Fibroblast of skin of abdomen (primary cell): ENCODE data around the gene MEGF6.

Experiments
- DNase-seq: peaks from one replicate; pipeline ENCODE4 v3.0.0-alpha.2; 2013

Gene MEGF6

DNA sequence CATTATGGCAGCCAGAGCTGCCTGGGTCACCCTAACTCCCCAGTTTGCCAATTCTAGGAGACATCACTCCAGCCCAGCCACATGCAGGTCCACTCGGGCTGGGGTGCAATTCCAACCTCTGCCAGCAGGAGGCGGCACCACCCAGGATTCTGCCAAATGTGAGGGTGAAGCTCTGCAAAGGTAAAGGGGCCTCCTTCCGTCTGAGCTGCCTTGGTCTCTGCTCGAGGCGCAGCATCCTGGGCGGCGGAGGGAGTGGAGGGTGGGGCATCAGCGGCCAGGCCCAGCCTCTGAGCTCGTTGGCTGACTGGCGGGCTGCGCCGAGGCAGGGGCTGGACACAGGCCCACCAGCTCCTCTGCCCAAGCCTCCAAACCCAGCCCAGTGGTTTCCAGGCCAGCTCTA lies 93.1 kb downstream of the MEGF6 start:
- no peak for DNase-seq

DNA sequence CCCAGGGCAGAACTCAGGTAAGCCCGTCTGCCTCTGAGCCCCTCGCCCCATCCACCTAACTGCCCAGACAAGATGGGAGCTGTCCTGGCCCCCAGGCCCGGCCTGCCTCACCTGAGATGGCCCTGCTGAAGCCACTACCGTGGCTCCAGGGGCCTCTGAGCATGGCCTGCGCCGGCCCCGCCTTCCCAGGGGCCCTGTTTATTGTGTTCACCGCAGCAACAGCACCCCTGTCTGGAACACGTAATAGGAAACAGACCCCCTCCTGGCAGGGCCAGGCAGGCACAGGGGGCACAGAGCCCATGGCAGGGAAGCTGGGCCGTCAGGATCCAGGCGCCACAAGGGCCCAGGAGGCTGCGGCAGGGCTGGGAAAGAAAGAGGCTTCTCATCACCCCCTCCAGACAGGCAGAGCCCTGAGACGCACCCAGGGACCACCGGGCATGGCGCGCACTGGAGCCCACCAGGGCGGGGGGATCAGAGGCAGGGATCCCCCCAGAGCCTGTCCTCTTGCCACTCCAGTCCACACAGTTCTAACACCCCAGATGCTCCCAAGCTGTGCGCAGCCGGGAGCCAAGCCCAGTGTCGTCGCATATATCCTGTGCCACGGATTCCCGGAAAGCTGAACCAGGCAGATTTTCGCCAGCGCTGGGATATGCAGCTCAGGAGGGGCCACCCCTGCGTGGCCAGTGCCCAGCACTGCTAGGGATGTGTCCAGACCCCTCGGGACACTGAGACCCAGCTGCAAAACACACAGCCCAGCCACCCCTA lies 94.2 kb downstream of the MEGF6 start:
- no peak for DNase-seq

DNA sequence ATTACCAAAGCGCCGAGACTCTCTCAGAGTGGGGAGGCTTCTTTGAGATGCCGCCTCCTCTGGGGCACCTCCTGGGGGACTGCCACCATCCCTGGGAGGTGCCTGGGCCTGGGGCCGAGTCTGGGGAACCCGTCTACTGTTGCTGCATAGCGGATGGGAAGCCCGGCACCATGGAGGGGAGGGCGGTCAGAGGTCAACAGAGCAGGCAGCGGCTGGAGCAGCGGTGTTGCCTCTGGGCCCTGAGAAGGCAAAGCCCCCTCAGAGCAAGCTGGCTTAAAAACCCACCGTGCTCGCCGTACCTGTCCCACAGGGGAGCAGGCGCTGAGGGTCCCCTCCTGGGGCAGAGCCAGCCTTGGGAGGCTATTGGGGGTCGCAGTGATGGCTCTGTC lies 94.8 kb downstream of the MEGF6 start:
- no peak for DNase-seq

DNA sequence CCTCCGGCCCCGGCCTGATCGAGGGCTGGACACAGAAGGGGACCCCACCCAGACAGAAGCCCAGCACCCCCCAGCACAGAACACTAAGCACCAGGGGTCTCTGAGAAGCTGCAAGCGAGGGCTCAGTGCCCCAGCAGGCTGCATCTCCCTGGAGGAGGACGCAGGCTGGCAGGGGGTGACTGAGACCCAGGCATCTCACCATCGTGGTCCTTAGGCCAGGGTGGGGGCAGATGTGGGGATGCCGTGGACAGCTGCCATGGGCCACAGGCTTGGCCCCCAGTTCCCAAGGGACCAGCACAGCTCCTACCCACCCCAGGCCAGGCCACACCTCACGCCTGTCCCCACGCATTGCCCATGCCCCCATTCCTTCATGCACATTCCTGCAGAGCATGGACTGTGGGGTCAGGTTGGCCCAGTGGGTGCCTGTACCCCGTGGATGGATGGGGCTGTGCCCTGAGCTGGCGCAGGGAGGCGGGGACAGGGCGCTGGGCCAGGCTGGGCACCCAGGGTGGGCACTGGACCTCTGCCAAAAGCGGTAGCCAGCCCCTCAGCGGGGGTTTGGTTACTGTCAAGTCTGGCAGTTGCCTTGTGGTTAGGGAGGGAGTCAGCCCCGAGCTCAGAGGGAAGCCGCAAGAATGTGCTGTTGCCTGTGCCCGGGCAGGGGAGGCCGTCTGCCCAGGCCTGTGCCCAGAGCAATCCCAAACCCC lies 95.4 kb downstream of the MEGF6 start:
- DNase-seq = peak; percentile 44

DNA sequence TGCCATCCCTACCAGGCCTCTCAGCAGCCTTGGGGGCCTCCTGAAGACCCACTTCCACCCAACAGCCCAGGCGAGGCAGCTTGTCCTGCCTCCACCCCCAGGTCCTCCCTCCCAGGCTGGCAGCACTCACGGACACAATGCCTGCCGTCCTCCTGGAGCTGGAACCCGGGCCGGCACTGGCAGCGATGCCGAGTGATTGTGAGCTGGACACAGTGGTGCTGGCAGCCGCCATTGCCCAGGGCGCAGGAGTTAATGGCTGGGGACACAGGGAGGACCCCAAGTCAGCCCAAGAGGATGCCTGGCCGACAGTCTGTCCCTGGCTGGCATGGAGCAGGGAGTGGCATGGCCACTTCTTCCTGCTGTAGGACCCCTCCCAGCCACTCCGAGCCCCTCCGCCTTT lies 96.0 kb downstream of the MEGF6 start:
- no peak for DNase-seq

DNA sequence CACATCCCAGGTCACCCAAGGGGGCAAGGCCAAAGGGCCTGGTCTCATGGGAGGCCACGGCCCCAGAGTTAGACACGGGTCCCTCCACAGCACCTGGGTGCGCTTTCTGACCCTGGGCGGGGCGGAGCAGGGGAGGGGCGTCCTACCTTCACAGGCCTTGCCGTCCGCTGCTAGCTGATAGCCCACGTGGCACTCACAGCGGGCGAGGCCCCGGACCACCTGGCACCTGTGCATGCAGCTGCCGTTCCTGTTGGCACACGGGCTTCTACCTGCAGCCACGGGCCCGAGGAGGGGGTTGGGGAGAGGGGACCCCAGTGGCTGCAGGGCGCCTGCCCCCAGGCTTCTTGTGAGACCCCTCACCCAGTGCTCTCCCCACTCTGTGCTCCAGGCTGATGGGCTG lies 96.9 kb downstream of the MEGF6 start:
- DNase-seq = no peak

DNA sequence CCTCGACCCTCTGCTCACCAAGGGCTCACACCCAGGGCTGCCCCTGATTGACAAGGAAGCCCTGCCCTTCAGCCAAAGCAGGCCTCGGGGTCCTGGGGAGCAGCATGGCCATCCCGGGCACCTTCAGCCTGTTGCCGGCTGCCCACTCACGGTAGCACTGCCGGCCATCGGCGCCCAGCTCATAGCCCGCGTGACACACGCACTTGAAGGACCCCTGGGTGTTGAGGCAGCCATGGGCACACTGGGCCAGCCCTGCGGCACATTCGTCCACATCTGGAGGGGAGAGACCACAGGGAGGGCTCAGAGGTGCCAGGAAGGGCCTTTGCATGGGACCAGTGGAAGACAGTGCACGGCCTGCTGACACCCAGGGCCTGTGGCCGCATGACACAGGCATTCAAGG lies 99.5 kb downstream of the MEGF6 start:
- no peak for DNase-seq

DNA sequence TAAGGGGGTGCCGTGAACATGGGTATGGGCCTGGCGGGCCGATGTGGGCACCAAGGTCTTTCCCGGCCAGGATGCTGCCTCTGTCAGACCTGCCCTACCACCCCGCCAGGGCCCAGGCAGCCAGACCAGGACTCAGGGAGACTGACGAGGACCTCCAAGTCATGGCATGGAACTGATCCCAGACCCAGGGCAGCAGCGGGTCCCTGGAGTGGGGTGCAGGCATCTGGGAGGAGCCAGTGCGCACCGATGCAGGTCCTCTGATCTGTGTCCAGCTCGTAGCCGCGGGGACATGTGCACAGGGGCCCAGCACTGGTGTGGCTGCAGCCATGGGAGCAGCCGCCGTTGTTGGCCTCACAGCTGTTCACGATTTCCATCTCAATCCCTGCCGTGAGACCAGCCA lies 100.0 kb downstream of the MEGF6 start:
- DNase-seq = no peak

DNA sequence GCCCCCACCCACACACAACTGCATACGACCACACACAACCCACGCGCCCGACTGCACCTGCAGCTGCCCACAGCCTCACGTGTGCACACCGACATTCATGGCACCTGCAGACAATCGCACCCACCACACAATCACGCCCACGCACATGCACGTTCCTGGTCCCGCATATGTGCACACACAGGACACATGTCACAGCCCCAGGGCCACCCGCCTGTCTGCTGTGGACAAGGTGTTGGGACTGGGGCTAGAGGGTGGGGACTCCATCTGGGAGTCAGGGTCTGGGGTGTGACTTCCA lies 100.4 kb downstream of the MEGF6 start:
- no peak for DNase-seq

DNA sequence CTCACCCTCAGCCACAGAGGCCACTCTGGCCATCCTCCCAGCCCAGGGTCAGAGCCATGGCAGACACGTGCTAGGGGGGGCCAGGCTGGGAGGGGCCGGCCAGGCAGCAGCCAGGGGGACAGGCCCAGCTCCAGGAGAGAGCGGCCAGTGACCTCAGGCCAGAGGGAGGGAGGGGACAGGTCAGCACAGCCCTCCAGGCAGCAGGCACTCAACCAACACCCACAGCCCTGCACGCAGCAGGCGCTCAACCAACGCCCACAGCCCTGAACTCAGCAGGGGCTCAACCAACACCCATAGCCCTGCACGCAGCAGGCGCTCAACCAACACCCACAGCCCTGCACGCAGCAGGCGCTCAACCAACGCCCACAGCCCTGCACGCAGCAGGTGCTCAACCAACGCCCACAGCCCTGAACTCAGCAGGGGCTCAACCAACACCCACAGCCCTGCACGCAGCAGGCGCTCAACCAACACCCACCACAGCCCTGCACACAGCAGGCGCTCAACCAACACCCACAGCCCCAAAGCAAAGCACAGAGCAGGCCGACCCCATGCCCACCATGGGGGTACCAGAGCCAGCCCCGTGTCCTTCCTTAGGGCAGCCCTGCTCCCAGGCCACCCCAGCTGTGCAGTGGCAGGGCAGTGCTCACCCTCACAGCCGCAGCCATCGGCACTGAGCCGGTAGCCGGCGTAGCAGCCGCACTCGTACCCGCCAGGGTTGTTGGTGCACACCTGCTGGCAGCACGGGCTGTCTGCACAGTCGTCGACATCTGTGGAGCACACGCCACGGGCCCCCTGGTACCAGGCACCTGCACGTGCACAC lies 101.0 kb downstream of the MEGF6 start:
- DNase-seq = no peak

DNA sequence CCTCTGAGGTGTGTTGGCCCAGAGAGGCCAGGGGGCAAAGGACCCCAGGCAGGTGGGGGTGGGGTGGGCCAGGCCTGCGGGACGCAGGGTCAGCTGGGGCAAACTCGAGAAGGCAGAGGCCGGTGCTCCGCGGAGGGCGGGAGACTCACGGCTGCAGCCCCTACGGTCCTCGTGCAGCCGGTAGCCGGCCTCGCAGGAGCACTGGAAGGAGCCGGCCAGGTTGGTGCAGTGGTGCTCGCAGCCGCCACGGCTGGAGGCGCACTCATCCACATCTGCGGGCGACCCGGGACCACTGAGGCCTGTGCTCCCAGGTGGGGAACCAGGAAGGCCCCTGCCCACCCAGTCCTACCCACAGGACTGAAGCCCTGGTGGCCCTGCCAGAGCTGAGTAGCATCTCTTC lies 101.6 kb downstream of the MEGF6 start:
- no peak for DNase-seq

DNA sequence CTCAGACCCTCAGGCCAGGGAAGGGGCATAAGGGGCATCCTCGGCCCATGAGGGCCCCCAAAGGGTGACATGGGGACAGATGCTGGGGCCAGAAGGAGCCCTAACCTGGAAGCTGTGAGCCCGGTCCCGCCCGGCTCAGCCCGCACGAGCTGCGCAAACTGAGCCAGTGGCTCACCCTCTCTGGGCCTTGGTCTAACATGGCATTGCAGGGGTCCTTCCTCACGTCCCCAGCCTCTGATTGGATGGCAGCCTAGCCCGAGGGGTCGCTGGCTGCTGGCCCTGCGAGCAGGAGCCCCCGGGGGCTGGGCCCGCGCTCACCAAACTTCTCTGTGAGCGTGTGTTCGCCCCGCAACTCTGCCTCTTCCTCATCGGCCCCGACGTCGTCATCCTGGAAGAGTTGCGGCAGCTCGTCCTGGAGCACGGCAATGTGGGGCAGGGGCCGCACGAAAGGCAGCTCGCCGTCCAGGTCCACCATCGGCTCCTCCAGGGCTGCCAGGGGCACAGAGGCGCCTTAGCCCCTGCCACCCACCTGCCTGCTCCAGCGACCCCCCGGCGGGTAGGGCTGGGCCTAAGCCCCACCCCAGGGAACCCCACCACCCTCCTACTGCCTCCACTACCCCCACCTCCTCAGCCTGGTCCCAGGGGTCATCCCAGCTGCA lies 102.4 kb downstream of the MEGF6 start:
- no peak for DNase-seq

DNA sequence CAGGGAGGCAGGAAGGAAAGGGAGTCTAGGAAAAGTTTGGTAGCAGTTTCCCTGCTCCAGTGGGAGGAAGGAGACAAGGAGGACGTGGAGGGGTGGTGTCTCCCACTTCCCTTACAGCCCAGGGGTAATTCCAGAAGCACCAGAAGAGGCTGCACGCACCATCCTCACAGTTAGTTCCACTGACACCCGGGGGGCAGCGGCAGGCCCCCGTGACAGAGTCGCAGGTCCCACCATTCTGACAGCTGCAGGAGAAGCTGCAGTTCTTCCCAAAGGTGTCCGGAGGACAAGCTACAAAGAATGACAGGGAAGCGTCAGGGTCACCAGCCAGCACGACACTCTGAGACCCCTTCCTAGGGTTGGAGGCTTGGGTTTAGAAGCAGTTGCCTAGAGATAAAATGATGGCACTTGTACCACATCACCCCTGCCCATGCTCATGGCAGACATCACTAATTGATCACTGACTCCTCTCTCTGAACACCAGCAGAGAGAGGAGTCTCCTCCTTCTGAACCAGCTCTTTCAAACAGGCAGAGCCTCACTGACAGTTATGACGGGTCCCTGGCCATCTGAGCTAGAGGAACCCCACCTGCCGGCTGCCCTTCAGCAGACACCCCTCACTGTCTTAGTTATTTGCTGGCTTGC lies 103.6 kb downstream of the MEGF6 start:
- no peak for DNase-seq

DNA sequence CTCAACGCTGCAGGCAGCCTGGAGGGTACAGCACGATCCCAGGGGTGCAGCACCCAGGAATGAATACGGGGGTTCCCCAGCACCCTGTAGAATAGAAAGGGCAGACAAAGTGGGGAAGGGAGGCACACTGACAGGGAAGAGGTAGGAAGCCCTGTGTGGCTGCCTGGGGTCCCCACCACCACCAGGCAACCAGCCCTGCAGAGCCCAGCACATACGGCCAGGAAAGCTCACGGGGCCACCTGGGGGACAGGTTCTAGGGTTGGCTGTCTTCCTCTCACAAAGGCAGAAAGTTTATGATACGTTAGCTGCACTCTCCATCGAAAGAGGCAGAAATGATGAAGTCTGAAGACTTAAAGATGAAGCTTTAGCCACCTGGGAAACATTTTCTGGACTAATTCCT lies 104.4 kb downstream of the MEGF6 start:
- no peak for DNase-seq

DNA sequence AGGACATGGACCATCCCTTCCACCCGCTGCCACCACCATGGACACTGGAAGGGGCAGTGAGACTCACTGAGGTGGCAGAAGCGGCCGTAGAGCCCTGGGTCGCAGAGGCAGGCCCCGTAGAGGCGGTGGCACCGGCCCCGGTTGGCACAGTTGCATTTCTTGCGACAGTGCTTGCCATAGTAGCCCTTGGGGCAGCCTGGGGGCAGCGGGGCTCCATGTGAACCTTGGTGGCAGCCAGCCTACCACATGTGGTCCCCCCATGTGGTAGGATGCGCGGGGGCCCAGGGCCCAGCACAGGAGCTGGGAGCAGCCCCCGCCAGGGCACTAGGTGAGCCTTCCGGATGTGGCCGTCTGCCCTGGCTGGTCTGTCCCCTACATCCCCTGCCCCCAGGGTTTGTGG lies 105.3 kb downstream of the MEGF6 start:
- DNase-seq = no peak

DNA sequence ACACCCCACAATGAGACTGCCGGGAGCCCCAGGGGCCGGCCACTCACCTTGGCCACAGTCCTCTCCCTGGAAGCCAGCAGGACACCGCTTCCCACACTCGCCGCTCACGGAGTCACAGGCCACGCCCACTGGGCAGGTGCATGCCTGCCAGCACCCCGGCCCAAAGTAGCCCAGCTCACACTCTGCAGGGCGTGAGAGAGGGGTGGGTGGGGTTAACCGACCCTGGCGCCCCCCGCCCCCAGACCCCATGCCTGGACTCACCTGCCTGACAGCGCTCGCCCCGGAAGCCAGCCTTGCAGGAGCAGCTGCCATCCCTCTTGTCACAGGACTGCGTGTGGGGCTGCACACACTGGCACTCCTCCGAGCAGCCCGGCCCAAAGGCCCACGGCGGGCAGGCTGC lies 106.1 kb downstream of the MEGF6 start:
- no peak for DNase-seq

DNA sequence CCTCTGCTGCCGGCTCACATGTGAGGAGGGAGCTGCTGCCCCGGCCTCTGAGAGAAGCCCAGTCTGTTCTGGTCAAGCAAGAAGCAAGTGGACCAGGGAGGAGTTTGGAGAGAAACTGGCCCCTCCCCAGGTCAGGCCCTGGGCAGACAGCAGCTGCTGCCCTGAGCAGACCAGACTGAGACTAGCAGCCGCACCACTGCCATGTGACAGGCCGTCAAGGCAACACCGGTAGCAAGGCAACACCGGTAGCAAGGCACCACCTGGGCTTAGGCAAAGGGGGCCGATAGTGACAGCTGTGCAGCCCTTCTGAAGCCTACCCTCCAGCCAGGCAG lies 106.5 kb downstream of the MEGF6 start:
- no peak for DNase-seq

DNA sequence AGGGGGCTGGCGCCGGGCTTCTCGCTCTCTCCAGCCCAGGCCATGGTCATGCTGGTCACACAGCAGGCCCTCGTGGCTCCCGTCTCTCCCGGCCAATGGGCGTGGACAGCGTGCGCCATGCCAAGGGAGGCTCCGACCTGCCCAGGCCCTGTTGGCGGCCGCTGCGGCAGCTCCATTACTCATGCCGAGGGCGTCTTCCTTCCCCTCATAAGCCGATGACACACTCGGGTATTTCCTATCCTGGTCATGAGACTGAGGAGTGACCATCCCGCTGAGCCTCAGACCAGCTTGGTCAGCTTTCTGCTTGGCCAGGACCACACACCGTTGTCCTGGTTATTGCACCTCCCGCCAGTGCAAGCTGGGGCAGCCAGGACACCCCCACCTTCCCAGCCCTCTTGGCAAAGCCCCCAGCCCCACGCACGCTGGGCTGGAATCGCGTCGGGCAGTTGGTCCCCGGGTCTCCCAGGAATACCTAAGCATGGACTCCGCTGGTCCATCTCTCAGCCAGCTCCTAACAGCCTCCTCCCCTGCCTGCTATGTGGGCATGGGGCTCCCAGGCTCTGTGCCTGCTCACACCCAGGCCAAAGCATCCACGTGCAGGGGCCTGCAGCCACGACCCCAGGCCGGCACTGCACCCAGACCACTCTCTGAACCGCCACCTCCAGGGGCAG lies 107.0 kb downstream of the MEGF6 start:
- DNase-seq = no peak

DNA sequence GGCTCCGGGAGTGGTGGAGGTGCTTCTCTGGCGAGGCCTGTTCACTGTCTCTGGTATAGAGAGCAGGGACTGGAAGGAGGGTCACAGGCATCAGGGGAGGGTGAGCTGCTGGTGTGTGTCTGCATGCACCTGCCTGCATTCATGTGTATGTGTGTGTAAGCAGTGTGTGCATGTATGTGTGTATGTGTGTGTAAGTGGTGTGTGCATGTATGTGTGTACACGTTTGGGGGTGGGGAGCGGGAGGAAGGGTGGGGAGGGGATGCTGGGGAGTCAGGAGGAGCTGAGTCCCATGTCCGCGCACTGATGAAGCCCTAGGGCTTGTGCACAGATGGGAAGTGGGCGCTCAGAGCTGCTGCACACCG lies 107.8 kb downstream of the MEGF6 start:
- no peak for DNase-seq

DNA sequence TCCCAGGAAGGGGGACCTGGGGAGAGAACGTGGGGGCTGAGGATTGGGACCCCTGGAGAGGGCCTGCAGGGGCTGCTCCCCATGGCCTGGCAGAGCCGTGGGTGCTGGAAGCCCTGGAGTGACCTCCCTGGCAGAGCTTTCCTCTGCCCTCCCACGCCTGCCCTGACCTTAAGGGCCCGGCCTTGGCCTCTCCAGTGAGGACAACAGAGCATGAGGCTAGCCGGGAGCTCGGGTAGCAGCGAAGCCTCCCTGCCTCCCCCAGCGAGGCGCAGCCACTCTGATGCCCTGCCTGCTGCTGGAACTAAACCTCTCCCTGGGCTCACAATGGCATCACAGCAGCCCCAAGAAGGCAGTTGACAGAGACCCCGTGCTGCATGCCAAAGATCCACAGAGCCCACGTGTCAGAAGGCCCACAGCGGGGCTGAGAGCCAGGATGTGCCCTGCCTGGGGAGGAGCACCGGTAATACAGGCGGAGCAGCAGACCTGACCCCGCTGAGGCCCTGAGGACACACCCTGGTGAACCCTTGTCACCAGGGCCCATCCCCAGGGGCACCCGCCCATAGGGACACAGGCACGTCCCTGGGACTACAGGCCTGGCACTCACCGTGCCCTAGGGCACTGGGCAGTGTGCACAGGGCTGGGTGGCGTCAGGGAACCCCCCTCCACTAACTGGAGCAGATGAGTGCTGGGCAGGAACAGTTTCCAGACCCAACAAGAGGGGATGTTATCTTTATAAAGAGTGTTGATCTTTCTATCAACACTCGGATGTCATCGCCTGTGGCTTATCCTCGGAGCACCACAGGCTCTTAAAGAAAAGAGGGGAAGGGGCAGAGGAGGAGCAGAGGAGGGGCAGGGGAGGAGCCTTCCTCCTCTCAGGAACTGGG lies 108.4 kb downstream of the MEGF6 start:
- DNase-seq = no peak

DNA sequence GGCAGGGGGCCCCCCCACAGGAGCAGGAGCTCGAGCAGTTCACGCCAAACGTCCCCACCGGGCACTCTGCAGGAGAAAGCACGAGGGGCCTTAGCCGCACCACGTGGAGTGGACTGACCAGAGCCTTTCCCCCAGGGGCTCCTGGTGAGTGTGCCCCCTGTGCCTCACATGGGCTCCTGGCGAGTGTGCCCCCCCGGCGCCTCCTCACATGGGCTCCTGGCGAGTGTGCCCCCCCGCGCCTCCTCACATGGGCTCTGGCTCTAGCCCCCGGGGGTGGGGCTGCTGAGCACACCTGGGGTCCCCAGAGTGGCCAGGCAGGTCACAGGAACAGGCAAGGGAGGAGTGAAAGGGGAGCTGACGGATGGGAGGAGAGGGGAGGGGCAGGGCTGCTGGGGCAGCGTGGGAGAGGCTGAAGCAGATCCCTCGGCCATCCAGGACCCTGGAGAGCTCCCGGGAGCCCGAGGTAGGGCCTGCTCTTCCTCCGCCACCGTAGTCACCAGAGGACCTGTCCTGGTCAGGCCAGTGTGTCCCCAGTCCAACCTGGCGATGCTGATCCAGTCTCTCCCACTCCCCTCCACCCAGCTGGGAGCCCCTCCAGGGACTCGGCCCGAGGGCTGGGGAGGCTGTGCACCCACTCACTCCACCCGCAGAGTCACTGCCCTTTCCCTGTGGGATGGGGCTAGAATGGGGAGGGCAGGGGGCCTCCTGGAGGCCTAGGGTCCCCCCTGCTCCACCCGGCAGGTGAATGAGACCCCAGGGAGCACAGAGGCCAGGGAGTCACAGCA lies 109.3 kb downstream of the MEGF6 start:
- DNase-seq = peak; percentile 31
